ENCODE results near the gene UTP18. TPM values are rescaled to one million over a fixed set of nuclear protein-coding genes. Genes with fewer than 3 reads are reported as not detected.

Gene UTP18
- total and polyA plus RNA-seq, 2 of the 8 experiments (the other 6 are each of a cell fraction or from before 2014, with no cell fraction given) = 17.9 to 85.7 TPM

GRCh38 chr17:51261024-51261963 lies 948 bp downstream of the UTP18 start (continued):
- TF ChIP-seq KDM4A (IDR thresholded peaks at IDR 0.05; ENCODE audit: low read depth, low read length, severe bottlenecking) = no peak
- no peak for TF ChIP-seq ZNF274 (IDR thresholded peaks at IDR 0.05; ENCODE audit: borderline replicate concordance, extremely low read depth, low read length)
- no peak for TF ChIP-seq POU5F1 (IDR thresholded peaks at IDR 0.05; ENCODE audit: low read depth, low read length)
- peak; percentile 47 for TF ChIP-seq TAF1 (IDR thresholded peaks at IDR 0.05; ENCODE audit: low read depth, low read length)
- no peak for TF ChIP-seq JUND (IDR thresholded peaks at IDR 0.05; ENCODE audit: low read length)
- peak; percentile 39 for TF ChIP-seq TBP (IDR thresholded peaks at IDR 0.05; ENCODE audit: low read depth, low read length)
- peak in 1 of 2 experiments; percentile 3; a peak in 2 of 3 replicates for TF ChIP-seq POLR2A (IDR thresholded peaks at IDR 0.05; ENCODE audit: control extremely low read depth in 1 of 2, low read depth in 2 of 2, low read length in 2 of 2)
- no peak for TF ChIP-seq NRF1 (IDR thresholded peaks at IDR 0.05; ENCODE audit: low read depth, low read length)
- no peak for TF ChIP-seq ATF2 (IDR thresholded peaks at IDR 0.05; ENCODE audit: low read length)
- TF ChIP-seq SAP30 (IDR thresholded peaks at IDR 0.05; ENCODE audit: insufficient read depth, insufficient replicate concordance, low read length) = no peak
- 0 out of 2 replicates have a peak, but pooled peaks have one; percentile 15 for TF ChIP-seq EGR1 (IDR thresholded peaks at IDR 0.05; ENCODE audit: borderline replicate concordance, low read depth, low read length)
- TF ChIP-seq CREB1 (IDR thresholded peaks at IDR 0.05) = no peak
- TF ChIP-seq RNF2 (IDR thresholded peaks at IDR 0.05; ENCODE audit: borderline replicate concordance, low read depth, low read length, missing control alignments, poor library complexity, severe bottlenecking) = no peak
